ENCODE data around the gene ZNF699.
A peak's percentile ranks its signal among the peaks of the same experiment; 100 is the strongest.
"Not testable (repeated sequence)": the region's sequence is repeated elsewhere in the genome, so short reads cannot be mapped to it uniquely, and the experiment has no call there.

Gene ZNF699

DNA sequence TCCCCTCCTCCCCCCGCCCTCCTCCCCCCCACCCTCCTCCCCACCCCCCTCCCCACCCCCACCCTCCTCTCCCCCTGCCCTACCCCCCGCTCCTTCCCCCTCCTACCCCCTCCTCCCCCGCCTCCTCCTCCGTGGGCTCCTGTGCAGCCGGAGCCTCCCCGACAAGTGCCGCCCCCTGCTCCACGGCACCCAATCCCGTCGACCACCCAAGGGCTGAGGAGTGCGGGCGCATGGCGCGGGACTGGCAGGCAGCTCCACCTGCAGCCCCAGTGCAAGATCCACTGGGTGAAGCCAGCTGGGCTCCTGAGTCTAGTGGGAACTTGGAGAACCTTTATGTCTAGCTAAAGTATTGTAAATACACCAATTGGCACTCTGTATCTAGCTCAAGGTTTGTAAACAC lies 12.1 kb upstream of the ZNF699 start:
- H3K4me3 ChIP-seq (ENCODE audit: low read length); H3K27me3 ChIP-seq (ENCODE audit: insufficient read depth, low read length); H2AFZ ChIP-seq (ENCODE audit: low read depth, low read length); H3K36me3 ChIP-seq (ENCODE audit: insufficient read depth, low read length); H3K4me1 ChIP-seq (ENCODE audit: insufficient read depth, low read length); H3K9me3 ChIP-seq (ENCODE audit: low read length): not testable (repeated sequence)

DNA sequence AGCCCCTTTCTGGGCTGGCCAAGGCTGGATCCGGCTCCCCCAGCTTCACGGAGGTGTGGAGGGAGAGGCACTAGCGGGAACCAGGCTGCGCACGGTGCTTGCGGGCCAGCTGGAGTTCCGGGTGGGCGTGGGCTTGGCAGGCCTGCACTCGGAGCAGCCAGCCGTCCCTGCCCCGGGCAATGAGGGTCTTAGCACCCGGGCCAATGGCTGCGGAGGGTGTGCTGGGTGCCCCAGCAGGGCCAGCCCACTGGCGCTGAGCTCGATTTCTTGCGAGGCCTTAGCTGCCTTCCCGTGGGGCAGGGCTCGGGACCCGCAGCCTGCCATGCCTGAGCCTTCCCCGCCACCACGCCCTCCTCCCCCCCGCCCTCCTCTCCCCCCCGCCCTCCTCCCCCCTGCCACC lies 11.7 kb upstream of the ZNF699 start:
- Histone ChIP-seq H3K4me3 (ENCODE audit: low read length) (no peak overlapping the region), H3K36me3 (ENCODE audit: insufficient read depth, low read length) (no peaks in the 10 kb centered on the region)

DNA sequence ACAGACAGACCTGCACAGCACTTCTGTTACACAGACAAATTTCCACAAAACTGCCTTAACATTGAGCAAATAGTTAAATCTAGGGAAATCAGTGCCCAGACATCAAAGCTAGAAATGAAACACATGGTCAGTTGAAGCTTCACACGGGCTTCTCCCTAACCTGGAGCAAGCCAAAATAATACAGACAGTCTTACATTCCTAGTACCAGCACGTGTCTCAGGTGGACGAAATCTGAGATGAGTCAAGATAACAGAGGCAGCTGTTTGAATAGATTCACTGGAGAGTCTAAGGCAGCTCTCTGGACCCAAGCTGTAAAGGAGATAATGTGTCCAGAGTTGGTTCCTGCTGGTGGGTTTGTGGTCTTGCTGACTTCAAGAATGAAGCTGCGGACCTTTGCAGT lies 4.1 kb upstream of the ZNF699 start:
- H3K9me3 ChIP-seq (ENCODE audit: low read length), result no peaks in the 10 kb centered on the region
- H3K27me3 ChIP-seq (ENCODE audit: insufficient read depth, low read length), result no peaks in the 10 kb centered on the region
- H3K4me1 ChIP-seq (ENCODE audit: insufficient read depth, low read length), result no peaks in the 10 kb centered on the region
- H2AFZ ChIP-seq (ENCODE audit: low read depth, low read length), result no peak overlapping the region
- no peaks in the 10 kb centered on the region for H3K36me3 ChIP-seq (ENCODE audit: insufficient read depth, low read length)
- no peak overlapping the region for H3K4me3 ChIP-seq (ENCODE audit: low read length)

More for the DNA sequence above, 11.7 kb upstream of the ZNF699 start:
- no peaks in the 10 kb centered on the region for H3K4me1 ChIP-seq (ENCODE audit: insufficient read depth, low read length)
- no peaks in the 10 kb centered on the region for H3K27me3 ChIP-seq (ENCODE audit: insufficient read depth, low read length)
- H2AFZ ChIP-seq (ENCODE audit: low read depth, low read length), result no peak overlapping the region
- peaks cover 9% of the 10 kb centered on the region for H3K9me3 ChIP-seq (ENCODE audit: low read length)

- H3K4me1 ChIP-seq (ENCODE audit: insufficient read depth, low read length), result peaks cover 4% of the 10 kb centered on the region
- H3K27me3 ChIP-seq (ENCODE audit: insufficient read depth, low read length), result no peaks in the 10 kb centered on the region
- no peaks in the 10 kb centered on the region for H3K36me3 ChIP-seq (ENCODE audit: insufficient read depth, low read length)
- H2AFZ ChIP-seq (ENCODE audit: low read depth, low read length), result peak overlapping the region; percentile 97
- H3K4me3 ChIP-seq (ENCODE audit: low read length), result peak overlapping the region; percentile 97
- H3K9me3 ChIP-seq (ENCODE audit: low read length), result peaks cover 2% of the 10 kb centered on the region
Measured at GRCh38 chr19:9309974-9310446, 372 bp upstream of the ZNF699 start.

- H3K4me1 ChIP-seq (ENCODE audit: insufficient read depth, low read length), result peaks cover 4% of the 10 kb centered on the region
- H3K27me3 ChIP-seq (ENCODE audit: insufficient read depth, low read length), result no peaks in the 10 kb centered on the region
- H3K4me3 ChIP-seq (ENCODE audit: low read length), result peak overlapping the region; percentile 97
- peaks cover 2% of the 10 kb centered on the region for H3K36me3 ChIP-seq (ENCODE audit: insufficient read depth, low read length)
- no peak overlapping the region for H2AFZ ChIP-seq (ENCODE audit: low read depth, low read length)
- H3K9me3 ChIP-seq (ENCODE audit: low read length), result peaks cover 10% of the 10 kb centered on the region
Measured at GRCh38 chr19:9308091-9308770, 1.4 kb downstream of the ZNF699 start.

GRCh38 chr19:9306443-9306842 lies 3.2 kb downstream of the ZNF699 start:
- peaks cover 4% of the 10 kb centered on the region for H3K4me1 ChIP-seq (ENCODE audit: insufficient read depth, low read length)
- H2AFZ ChIP-seq (ENCODE audit: low read depth, low read length), result no peak overlapping the region
- no peaks in the 10 kb centered on the region for H3K27me3 ChIP-seq (ENCODE audit: insufficient read depth, low read length)
- H3K36me3 ChIP-seq (ENCODE audit: insufficient read depth, low read length), result peaks cover 12% of the 10 kb centered on the region
- peaks cover 20% of the 10 kb centered on the region for H3K9me3 ChIP-seq (ENCODE audit: low read length)
- H3K4me3 ChIP-seq (ENCODE audit: low read length), result no peak overlapping the region

DNA sequence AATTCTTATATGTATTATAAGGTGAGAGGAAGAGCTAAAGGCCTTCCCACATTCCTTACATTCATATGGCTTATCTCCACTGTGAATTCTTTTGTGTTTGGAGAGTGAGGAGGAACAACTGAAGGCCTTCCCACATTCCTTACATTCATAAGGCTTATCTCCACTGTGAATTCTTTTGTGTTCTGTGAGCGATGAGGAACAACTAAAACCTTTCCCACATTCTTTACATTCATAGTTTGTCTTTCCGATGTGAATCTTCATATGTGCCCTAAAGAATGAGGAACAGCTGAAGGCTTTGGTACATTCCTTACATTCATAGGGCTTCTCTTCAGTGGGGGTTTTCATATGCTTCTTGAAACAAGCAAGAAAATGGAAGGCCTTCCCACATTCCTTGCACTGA lies 13.3 kb downstream of the ZNF699 start:
- no peak overlapping the region for H3K4me3 ChIP-seq (ENCODE audit: low read length)
- H3K36me3 ChIP-seq (ENCODE audit: insufficient read depth, low read length), result peaks cover 55% of the 10 kb centered on the region
- no peak overlapping the region for H2AFZ ChIP-seq (ENCODE audit: low read depth, low read length)
- H3K9me3 ChIP-seq (ENCODE audit: low read length), result peaks cover 60% of the 10 kb centered on the region
- H3K4me1 ChIP-seq (ENCODE audit: insufficient read depth, low read length), result no peaks in the 10 kb centered on the region
- no peaks in the 10 kb centered on the region for H3K27me3 ChIP-seq (ENCODE audit: insufficient read depth, low read length)

GRCh38 chr19:9295411-9295849 lies 14.2 kb downstream of the ZNF699 start:
- H3K4me3 ChIP-seq (ENCODE audit: low read length), result no peak overlapping the region
- H3K9me3 ChIP-seq (ENCODE audit: low read length), result peaks cover 52% of the 10 kb centered on the region
- H3K27me3 ChIP-seq (ENCODE audit: insufficient read depth, low read length), result no peaks in the 10 kb centered on the region
- peaks cover 46% of the 10 kb centered on the region for H3K36me3 ChIP-seq (ENCODE audit: insufficient read depth, low read length)
- H2AFZ ChIP-seq (ENCODE audit: low read depth, low read length), result no peak overlapping the region
- no peaks in the 10 kb centered on the region for H3K4me1 ChIP-seq (ENCODE audit: insufficient read depth, low read length)

DNA sequence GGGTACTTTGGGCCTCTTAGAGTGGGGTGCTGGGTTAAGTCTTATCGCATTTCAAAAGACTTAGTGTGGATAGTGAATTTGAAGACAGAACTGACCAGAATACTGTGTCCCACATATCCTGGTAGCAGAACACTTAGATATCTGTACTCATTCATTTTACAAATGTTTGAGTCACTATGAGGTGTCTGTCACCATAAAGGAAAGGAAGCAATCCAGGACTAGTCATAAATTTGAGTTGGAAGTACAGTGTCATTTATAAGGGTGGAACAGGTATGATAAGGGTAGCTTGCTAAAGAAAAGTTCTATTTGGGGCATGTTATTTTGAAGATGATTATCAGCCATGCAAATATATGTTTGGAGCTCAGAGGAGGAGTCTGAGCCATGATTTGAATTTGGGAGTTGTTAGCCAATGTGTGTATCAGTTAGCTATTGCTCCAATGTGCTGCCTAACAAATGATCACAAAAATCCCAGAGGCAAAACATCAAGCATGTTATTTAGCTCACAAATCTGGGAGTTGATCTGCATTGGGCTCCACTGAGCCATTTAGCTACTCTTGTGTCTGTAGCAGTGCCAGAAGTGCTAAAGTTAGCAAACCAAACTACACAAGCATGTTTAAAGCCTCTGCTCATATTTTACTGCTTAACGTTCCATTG lies 20.3 kb downstream of the ZNF699 start:
- H3K9me3 ChIP-seq (ENCODE audit: low read length), result peaks cover 25% of the 10 kb centered on the region
- peaks cover 6% of the 10 kb centered on the region for H3K36me3 ChIP-seq (ENCODE audit: insufficient read depth, low read length)

DNA sequence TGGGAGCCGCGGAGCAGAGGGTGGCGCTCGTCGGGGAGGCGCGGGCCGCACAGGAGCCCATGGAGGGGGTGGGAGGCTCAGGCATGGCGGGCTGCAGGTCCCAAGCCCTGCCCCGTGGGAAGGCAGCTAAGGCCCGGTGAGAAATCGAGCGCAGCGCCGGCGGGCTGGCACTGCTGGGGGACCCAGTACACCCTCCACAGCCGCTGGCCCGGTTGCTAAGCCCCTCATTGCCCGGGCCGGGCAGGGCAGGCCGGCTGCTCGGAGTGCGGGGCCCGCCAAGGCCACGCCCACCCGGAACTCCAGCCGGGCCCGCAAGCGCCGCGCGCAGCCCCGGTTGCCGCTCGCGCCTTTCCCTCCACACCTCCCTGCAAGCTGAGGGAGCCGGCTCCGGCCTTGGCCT lies 26.2 kb downstream of the ZNF699 start:
- H3K4me3 ChIP-seq (ENCODE audit: low read length); H3K9me3 ChIP-seq (ENCODE audit: low read length); H3K4me1 ChIP-seq (ENCODE audit: insufficient read depth, low read length); H3K27me3 ChIP-seq (ENCODE audit: insufficient read depth, low read length); H2AFZ ChIP-seq (ENCODE audit: low read depth, low read length); H3K36me3 ChIP-seq (ENCODE audit: insufficient read depth, low read length): not testable (repeated sequence)

More for the DNA sequence above, 20.3 kb downstream of the ZNF699 start:
- H2AFZ ChIP-seq (ENCODE audit: low read depth, low read length), result no peak overlapping the region
- H3K4me1 ChIP-seq (ENCODE audit: insufficient read depth, low read length), result no peaks in the 10 kb centered on the region
- no peaks in the 10 kb centered on the region for H3K27me3 ChIP-seq (ENCODE audit: insufficient read depth, low read length)
- H3K4me3 ChIP-seq (ENCODE audit: low read length), result no peak overlapping the region

- no peaks in the 10 kb centered on the region for H3K9me3 ChIP-seq (ENCODE audit: low read length)
Measured at GRCh38 chr19:9251236-9251635, 58.4 kb downstream of the ZNF699 start.

DNA sequence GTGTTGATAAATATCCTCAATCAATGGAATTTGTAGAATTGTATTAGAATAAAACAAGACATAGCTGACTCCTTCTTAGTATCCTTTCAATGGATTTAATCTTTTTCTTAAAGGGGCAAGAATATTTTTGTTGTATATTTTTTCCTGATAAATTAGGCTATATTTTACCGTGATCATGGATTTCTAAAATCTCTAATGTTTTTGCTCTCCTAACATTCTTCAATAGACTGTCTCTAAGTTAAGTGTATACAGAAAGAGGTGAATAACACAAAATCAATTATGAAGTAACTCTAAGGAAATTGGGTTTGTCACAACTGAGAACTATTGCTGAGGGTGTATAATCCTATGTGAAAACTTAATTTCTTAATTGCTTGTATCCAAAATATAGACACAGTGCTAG lies 59.0 kb downstream of the ZNF699 start, which contains the start of gene OR7E24:
Gene OR7E24 (plus strand): TSS at position 301 of the 400 bp plus-strand sequence. CDS start 114 bp downstream, outside the sequence.
- Histone ChIP-seq H3K9me3 (ENCODE audit: low read length) (no peaks in the 10 kb centered on the region), H3K4me3 (ENCODE audit: low read length) (no peak within 1 kb of the TSS), H3K27me3 (ENCODE audit: insufficient read depth, low read length) (peaks cover 4% of the 10 kb centered on the region), H3K4me1 (ENCODE audit: insufficient read depth, low read length) (no peaks in the 10 kb centered on the region), H3K36me3 (ENCODE audit: insufficient read depth, low read length) (no peaks in the 10 kb centered on the region), H2AFZ (ENCODE audit: low read depth, low read length) (no peak within 1 kb of the TSS)

More at GRCh38 chr19:9251236-9251635, 58.4 kb downstream of the ZNF699 start:
- Histone ChIP-seq H3K4me1 (ENCODE audit: insufficient read depth, low read length) (no peaks in the 10 kb centered on the region), H3K4me3 (ENCODE audit: low read length) (no peak overlapping the region), H2AFZ (ENCODE audit: low read depth, low read length) (no peak overlapping the region), H3K36me3 (ENCODE audit: insufficient read depth, low read length) (no peaks in the 10 kb centered on the region), H3K27me3 (ENCODE audit: insufficient read depth, low read length) (peaks cover 4% of the 10 kb centered on the region)

All from neuron (in vitro differentiated cells).